Endothelial cell of umbilical vein (primary cell): ENCODE measurements around the gene HMGN2.

Experiments used
- EZH2 ChIP-seq: IDR thresholded peaks from 2 replicates; pipeline ENCODE4 v1.6.1; 2012; ENCODE audit warnings: borderline replicate concordance, low read depth, mild to moderate bottlenecking, moderate library complexity, low read length, inconsistent platforms; ENCODE audit not compliant: severe bottlenecking
- FOS ChIP-seq: IDR thresholded peaks from 2 replicates; pipeline ENCODE4 v1.6.1; 2011; ENCODE audit warnings: mild to moderate bottlenecking, low read length, moderate library complexity, borderline replicate concordance; ENCODE audit not compliant: insufficient read depth
- GATA2 ChIP-seq: IDR thresholded peaks from 2 replicates; pipeline ENCODE4 v1.7.0; 2011; ENCODE audit warnings: low read depth, mild to moderate bottlenecking, moderate library complexity, mixed read lengths, low read length; ENCODE audit not compliant: insufficient read length, insufficient read depth
- JUN ChIP-seq: IDR thresholded peaks from 2 replicates; pipeline ENCODE4 v1.6.1; 2011; ENCODE audit warnings: borderline replicate concordance, low read depth; ENCODE audit not compliant: insufficient read length, insufficient read depth
- MYC ChIP-seq: IDR thresholded peaks from one replicate; pipeline ENCODE4 v1.6.1; 2011; ENCODE audit warnings: mild to moderate bottlenecking, low read depth, low read length
- POLR2A ChIP-seq: IDR thresholded peaks from 2 replicates; pipeline ENCODE4 v1.6.1; 2012; ENCODE audit warnings: low read depth, mild to moderate bottlenecking, control low read depth, low read length
- POLR2AphosphoS5 ChIP-seq: IDR thresholded peaks from 2 replicates; pipeline ENCODE4 v1.6.1; 2012; ENCODE audit warnings: low read depth, mild to moderate bottlenecking, control low read depth, low read length, moderate library complexity; ENCODE audit not compliant: insufficient read depth
- TF ChIP-seq, protein P1 (sequence below), 2 donors: IDR thresholded peaks; 1 replicate in 1 of 2; 2 replicates in 1 of 2; pipeline ENCODE4 v1.5.1; 2011; ENCODE audit warnings: low read length in 2 of 2, mild to moderate bottlenecking in 2 of 2, moderate library complexity in 2 of 2, control low read depth in 1 of 2, inconsistent platforms in 1 of 2, low read depth in 1 of 2; ENCODE audit not compliant: insufficient read depth in 1 of 2; ENCODE audit errors: extremely low read depth in 1 of 2
- TF ChIP-seq, protein P2 (sequence below): IDR thresholded peaks from 2 replicates; pipeline ENCODE4 v1.6.1; 2011; ENCODE audit not compliant: insufficient read depth, insufficient read length

DNA sequence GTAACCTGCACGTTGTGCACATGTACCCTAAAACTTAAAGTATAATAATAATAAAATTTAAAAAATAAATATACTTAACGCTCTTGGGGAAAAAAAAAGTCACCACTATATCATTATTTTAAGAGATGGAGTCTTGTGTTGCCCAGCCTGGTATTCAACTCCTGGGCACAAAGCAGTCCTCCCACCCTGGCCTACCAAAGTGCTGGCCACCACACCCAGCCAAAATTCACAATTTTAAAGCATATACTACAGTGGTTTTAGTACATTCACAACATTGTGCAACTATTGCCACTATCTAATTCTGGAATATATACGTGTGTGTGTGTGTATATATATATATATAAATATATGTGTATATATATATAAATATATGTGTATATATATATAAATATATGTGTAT is 5.9 kb downstream of the HMGN2 start:
- TF ChIP-seq, protein P1, sequence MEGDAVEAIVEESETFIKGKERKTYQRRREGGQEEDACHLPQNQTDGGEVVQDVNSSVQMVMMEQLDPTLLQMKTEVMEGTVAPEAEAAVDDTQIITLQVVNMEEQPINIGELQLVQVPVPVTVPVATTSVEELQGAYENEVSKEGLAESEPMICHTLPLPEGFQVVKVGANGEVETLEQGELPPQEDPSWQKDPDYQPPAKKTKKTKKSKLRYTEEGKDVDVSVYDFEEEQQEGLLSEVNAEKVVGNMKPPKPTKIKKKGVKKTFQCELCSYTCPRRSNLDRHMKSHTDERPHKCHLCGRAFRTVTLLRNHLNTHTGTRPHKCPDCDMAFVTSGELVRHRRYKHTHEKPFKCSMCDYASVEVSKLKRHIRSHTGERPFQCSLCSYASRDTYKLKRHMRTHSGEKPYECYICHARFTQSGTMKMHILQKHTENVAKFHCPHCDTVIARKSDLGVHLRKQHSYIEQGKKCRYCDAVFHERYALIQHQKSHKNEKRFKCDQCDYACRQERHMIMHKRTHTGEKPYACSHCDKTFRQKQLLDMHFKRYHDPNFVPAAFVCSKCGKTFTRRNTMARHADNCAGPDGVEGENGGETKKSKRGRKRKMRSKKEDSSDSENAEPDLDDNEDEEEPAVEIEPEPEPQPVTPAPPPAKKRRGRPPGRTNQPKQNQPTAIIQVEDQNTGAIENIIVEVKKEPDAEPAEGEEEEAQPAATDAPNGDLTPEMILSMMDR (IDR thresholded peaks at IDR 0.05; ENCODE audit: extremely low read depth in 1 of 2, insufficient read depth in 1 of 2, low read depth in 1 of 2, low read length in 2 of 2) = no peak
- TF ChIP-seq EZH2 (no peak), FOS (no peak), GATA2 (no peak), POLR2A (no peak), POLR2AphosphoS5 (no peak), JUN (no peak), MYC (no peak)
- TF ChIP-seq, protein P2, sequence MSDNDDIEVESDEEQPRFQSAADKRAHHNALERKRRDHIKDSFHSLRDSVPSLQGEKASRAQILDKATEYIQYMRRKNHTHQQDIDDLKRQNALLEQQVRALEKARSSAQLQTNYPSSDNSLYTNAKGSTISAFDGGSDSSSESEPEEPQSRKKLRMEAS = no peak
